A549 (cell line): ENCODE measurements around the gene ZNF79.

Experiments
- CTCF ChIP-seq: fragments of >200 bp; sonication (Bioruptor Twin); formaldehyde crosslinking; IDR thresholded peaks from 3 replicates; pipeline ENCODE4 v1.5.1; 2016
- ESRRA ChIP-seq: fragments of 150-350 bp; IDR thresholded peaks from 2 replicates; pipeline ENCODE4 v1.6.1; 2014; ENCODE audit warnings: mild to moderate bottlenecking, low read length, borderline replicate concordance
- JUN ChIP-seq, 2 experiments: fragments of >200 bp; sonication (Bioruptor Twin); formaldehyde crosslinking; IDR thresholded peaks; 2 replicates in 1 of 2; 3 replicates in 1 of 2; pipeline ENCODE4 v1.6.1; 2016 to 2017
- RNF2 ChIP-seq: fragments of 200-600 bp; sonication (generic); IDR thresholded peaks from 2 replicates; pipeline ENCODE4 v1.6.1; 2016; ENCODE audit warnings: low read depth, mild to moderate bottlenecking, antibody characterized with exemption, moderate library complexity, borderline replicate concordance

GRCh38 chr9:127482662-127483061 is 58.5 kb downstream of the ZNF79 start:
- no peak for TF ChIP-seq JUN (IDR thresholded peaks at IDR 0.05)
- no peak for TF ChIP-seq CTCF
- no peak for TF ChIP-seq RNF2
- no peak for TF ChIP-seq ESRRA
